ENCODE results near the gene PHLDA1.

DNA sequence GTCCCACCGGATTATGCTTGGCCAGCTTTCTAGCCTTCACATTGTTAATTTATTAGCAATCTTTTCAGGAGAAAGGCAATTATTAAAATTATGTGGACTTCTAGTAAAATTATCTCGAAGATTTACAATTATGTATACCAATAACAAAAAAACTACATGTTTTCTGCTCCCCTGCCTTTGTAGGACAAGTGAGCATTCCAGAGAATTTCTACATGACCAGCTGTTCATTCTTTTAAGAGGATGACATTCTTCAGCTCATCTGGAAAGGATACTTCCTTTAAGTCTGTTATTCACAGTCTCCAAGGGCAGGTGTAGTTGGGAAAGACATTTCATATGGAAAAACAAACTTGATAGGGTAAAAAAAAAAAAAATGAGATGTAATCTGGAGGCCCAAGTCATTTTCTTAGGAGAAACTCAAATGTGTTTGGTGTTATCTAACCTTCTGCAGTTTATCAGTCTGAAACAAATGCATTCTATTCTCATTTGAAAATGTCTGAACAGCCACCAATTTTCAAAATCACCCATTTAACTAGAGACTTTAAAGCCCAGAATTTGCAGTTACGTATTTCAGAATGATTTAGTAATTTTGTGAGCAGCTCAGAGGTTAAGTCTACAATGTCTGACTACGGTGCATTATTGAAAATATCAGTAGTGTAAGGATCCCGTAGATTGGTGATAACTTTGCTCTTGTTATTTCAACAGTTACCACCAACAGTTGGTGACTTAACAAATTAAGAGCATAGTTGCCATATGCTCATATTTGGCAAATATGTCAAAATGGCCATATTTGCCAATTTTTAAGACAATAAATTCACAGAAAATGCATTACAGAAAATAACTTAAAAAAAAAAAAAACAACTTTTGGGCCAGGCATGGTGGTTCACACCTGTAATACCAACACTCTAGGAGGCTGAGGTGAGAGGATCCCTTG is 1.8 kb upstream of the PHLDA1 start:
- TF ChIP-seq, protein P1, sequence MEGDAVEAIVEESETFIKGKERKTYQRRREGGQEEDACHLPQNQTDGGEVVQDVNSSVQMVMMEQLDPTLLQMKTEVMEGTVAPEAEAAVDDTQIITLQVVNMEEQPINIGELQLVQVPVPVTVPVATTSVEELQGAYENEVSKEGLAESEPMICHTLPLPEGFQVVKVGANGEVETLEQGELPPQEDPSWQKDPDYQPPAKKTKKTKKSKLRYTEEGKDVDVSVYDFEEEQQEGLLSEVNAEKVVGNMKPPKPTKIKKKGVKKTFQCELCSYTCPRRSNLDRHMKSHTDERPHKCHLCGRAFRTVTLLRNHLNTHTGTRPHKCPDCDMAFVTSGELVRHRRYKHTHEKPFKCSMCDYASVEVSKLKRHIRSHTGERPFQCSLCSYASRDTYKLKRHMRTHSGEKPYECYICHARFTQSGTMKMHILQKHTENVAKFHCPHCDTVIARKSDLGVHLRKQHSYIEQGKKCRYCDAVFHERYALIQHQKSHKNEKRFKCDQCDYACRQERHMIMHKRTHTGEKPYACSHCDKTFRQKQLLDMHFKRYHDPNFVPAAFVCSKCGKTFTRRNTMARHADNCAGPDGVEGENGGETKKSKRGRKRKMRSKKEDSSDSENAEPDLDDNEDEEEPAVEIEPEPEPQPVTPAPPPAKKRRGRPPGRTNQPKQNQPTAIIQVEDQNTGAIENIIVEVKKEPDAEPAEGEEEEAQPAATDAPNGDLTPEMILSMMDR (IDR thresholded peaks at IDR 0.05), result no peak
- TF ChIP-seq POLR2AphosphoS5 (IDR thresholded peaks at IDR 0.05; ENCODE audit: low read depth, low read length), result peak; percentile 8; the same call in 1 of the 2 replicates

Data from SK-N-SH (cell line).